ENCODE measurements around the gene IRF2. TPM values are rescaled to one million over a fixed set of nuclear protein-coding genes. Genes with fewer than 3 reads are reported as not detected.

IRF2 gene
- total RNA-seq (10 to 100 TPM; 34.6 to 93.1 (median 57.1) TPM), polyA plus RNA-seq (10 to 100 TPM; 19.0 to 69.7 (median 20.0) TPM)
- long read RNA-seq, donor 1, transcript IRF2-201 (9 exons, 2,303 nt) = major isoform, 5 of 5 reads
- long read RNA-seq, donor 1, partial matches to known transcripts = 0 of 5 reads
- long read RNA-seq, donor 1, other reads (novel, unspliced or antisense) = 0 of 5 reads
- long read RNA-seq, donor 2, transcript IRF2-201 (9 exons, 2,303 nt) = major isoform, 10 of 19 reads
- long read RNA-seq, donor 2, partial matches to known transcripts = 9 of 19 reads
- long read RNA-seq, donor 2, other reads (novel, unspliced or antisense) = 0 of 19 reads
- long read RNA-seq, donor 3, transcript IRF2-201 (9 exons, 2,303 nt) = major isoform, 5 of 5 reads
- long read RNA-seq, donor 3, partial matches to known transcripts = 0 of 5 reads
- long read RNA-seq, donor 3, other reads (novel, unspliced or antisense) = 0 of 5 reads
- long read RNA-seq, donor 4, transcript IRF2-201 (9 exons, 2,303 nt) = major isoform, 17 of 39 reads
- long read RNA-seq, donor 4, partial matches to known transcripts = 20 of 39 reads
- long read RNA-seq, donor 4, other reads (novel, unspliced or antisense) = 2 of 39 reads
- long read RNA-seq, donor 5, transcript IRF2-201 (9 exons, 2,303 nt) = major isoform, 62 of 86 reads
- long read RNA-seq, donor 5, partial matches to known transcripts = 4 of 86 reads
- long read RNA-seq, donor 5, other reads (novel, unspliced or antisense) = 20 of 86 reads
- long read RNA-seq, donor 6, transcript IRF2-201 (9 exons, 2,303 nt) = major isoform, 5 of 33 reads
- long read RNA-seq, donor 6, partial matches to known transcripts = 18 of 33 reads
- long read RNA-seq, donor 6, other reads (novel, unspliced or antisense) = 10 of 33 reads
- long read RNA-seq, donor 7, transcript IRF2-201 (9 exons, 2,303 nt) = major isoform, 5 of 5 reads
- long read RNA-seq, donor 7, partial matches to known transcripts = 0 of 5 reads
- long read RNA-seq, donor 7, other reads (novel, unspliced or antisense) = 0 of 5 reads
- long read RNA-seq, donor 8, transcript IRF2-201 (9 exons, 2,303 nt) = major isoform, 7 of 7 reads
- long read RNA-seq, donor 8, partial matches to known transcripts = 0 of 7 reads
- long read RNA-seq, donor 8, other reads (novel, unspliced or antisense) = 0 of 7 reads
- long read RNA-seq, donor 9, transcript IRF2-201 (9 exons, 2,303 nt) = major isoform, 7 of 12 reads
- long read RNA-seq, donor 9, partial matches to known transcripts = 5 of 12 reads
- long read RNA-seq, donor 9, other reads (novel, unspliced or antisense) = 0 of 12 reads
- long read RNA-seq, donor 10, transcript IRF2-201 (9 exons, 2,303 nt) = major isoform, 7 of 7 reads
- long read RNA-seq, donor 10, partial matches to known transcripts = 0 of 7 reads
- long read RNA-seq, donor 10, other reads (novel, unspliced or antisense) = 0 of 7 reads

DNA sequence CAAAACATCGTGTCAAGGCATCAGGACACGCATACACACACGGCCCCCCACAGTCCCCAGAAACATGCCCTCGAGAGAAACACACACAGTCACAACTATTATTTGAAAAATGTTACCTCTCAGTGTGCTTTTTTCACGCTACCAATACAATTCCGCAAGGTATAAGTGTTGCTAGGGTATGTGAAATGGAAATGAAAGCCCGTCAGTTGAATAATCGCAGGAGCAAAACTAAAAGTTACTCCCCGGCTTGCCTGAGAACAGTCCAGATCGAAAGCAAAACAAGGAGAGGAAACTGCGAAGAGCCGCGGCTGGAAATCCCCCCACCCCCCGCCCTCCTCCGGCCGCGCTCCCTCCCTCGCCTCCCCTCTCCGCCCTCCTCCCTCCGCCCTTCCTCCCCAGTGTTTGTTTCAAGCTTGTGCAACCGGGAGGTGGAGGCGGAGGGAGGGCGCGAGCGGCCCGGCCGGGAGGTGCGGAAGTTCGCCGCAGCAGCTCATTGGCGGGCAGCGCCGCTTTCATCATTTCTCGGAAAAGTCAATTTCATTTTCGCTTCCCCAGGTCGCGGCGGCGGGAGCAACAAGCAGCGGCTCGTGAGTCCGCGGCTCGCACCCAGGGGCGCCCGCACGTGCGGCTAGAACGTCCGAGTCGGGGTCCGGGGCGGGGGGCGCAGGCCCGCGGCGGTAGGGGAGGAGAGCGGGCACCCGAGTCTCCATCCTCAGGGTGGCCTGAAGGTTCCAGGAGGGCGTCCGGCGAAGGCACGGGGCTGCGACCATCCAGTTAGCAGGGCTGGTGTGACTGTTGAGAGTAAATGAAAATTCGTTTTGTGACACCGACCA lies at the start of gene IRF2:
TSS of gene IRF2 (minus strand) at position 288 of the 833 bp plus-strand sequence. CDS start 45,486 bp downstream, outside the sequence.
- H3K36me3 ChIP-seq (replicated peaks in 1 of 2) = no peaks in the 10 kb centered on the region
- H3K27me3 ChIP-seq = no peaks in the 10 kb centered on the region
- intact Hi-C loops (cut with DNase I) = loop anchor here (5.0 to 10.0 kb wide), 4 partner anchors 60 to 190 kb away; no protein-coding TSS in a partner anchor
- peak within 1 kb of the TSS; percentile 96 to 99 (median 99) for H3K27ac ChIP-seq
- TF ChIP-seq, protein P1, sequence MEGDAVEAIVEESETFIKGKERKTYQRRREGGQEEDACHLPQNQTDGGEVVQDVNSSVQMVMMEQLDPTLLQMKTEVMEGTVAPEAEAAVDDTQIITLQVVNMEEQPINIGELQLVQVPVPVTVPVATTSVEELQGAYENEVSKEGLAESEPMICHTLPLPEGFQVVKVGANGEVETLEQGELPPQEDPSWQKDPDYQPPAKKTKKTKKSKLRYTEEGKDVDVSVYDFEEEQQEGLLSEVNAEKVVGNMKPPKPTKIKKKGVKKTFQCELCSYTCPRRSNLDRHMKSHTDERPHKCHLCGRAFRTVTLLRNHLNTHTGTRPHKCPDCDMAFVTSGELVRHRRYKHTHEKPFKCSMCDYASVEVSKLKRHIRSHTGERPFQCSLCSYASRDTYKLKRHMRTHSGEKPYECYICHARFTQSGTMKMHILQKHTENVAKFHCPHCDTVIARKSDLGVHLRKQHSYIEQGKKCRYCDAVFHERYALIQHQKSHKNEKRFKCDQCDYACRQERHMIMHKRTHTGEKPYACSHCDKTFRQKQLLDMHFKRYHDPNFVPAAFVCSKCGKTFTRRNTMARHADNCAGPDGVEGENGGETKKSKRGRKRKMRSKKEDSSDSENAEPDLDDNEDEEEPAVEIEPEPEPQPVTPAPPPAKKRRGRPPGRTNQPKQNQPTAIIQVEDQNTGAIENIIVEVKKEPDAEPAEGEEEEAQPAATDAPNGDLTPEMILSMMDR (IDR thresholded peaks at IDR 0.05) = peak in 3 of 6 experiments; percentile 33 to 50 (median 36)
- TF ChIP-seq POLR2A (IDR thresholded peaks at IDR 0.05) = peak; percentile 86 to 97
- peaks cover 30 to 56% of the 10 kb centered on the region in 2 donors for H3K4me1 ChIP-seq (replicated peaks in 1 of 2)
- no peaks in the 10 kb centered on the region for H3K9me3 ChIP-seq (replicated peaks in 1 of 3)
- DNase-seq = peak; percentile 97 to 99 (median 98)
- WGBS, 4 donors = 0 to 1% (median 0%) methylated on average over 12 to 66 of the region's 66 CpGs
- peak within 1 kb of the TSS; percentile 74 to 98 (median 89) for H3K4me3 ChIP-seq

DNA sequence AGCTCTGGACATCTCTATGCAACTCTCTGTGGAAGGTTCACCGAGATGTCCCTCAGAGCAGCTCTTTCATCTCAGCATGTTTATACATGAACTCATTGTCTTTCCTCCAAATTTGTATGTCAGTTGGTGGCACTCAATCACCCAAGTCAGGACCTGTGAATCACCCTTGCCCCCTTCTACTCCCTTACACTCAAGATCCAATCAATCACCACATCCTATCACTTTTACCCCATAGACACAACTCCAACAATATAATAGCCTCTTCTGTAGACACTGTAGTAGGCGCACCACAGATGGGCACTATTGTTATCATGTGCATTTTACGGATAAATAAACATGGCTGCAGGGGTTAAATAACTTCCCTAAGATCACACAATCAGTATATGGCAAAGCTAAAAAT lies 41.3 kb upstream of the IRF2 start:
- Histone ChIP-seq H3K9me3 (replicated peaks in 1 of 3) (peaks cover 0 to 15% (median 0%) of the 10 kb centered on the region in 3 donors), H3K36me3 (replicated peaks in 1 of 2) (no peaks in the 10 kb centered on the region), H3K27ac (no peak overlapping the region), H3K4me1 (replicated peaks in 1 of 2) (peaks cover 7 to 20% of the 10 kb centered on the region in 2 donors), H3K4me3 (no peak overlapping the region), H3K27me3 (no peaks in the 10 kb centered on the region)
- no peak for DNase-seq
- intact Hi-C loops (cut with DNase I) = no loop called here
- TF ChIP-seq POLR2A (IDR thresholded peaks at IDR 0.05) = no peak
- TF ChIP-seq, protein P1 (IDR thresholded peaks at IDR 0.05) = no peak
- WGBS, 4 donors = 89 to 94% (median 92%) methylated on average over 3 of the region's 3 CpGs

DNA sequence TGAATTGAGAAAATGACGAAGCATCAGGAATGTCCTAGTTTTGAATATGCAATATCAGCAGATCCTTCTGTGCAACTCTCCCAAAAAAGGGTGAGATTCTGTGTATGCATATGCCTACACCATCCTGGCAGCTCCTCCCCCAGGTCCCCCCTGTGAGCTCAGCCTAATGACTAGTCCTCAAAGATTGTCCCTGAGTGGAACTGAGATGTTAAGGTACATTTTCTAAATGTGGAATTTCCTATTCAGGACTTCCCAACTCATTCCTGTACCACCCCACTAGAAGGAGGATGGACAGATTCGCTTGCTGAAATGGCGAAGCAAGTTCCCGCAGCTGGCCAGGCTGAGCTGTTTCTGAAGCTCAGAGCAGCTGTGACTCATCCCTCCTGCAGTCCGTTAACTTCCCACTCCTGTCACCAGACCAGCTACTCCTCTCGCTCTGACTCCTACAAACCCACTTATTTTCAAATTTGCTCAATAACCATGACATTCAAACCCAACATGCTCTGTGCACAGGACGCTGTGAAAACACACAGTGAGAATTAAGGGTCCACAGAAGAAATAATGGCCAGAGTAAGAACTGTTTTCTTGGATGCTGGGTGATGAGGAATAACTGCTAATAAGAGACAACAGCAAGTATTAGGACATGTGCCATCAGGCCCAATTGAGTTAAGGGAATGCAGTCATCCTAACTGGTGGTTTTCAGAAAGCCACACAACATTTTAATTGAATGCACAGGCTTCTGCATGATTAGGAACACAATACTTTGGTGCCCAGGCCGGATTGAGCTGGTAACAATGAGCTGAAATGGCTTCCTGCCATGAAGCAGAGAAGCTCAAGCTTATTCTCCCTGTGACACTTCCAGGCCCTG lies 40.0 kb upstream of the IRF2 start:
- no peaks in the 10 kb centered on the region for H3K36me3 ChIP-seq (replicated peaks in 1 of 2)
- intact Hi-C loops (cut with DNase I) = no loop called here
- peak; percentile 53 to 85 (median 79) for DNase-seq
- H3K4me1 ChIP-seq (replicated peaks in 1 of 2) = peaks cover 7 to 20% of the 10 kb centered on the region in 2 donors
- no peaks in the 10 kb centered on the region for H3K27me3 ChIP-seq
- peak overlapping the region in 1 of 4 donors; percentile 15 for H3K4me3 ChIP-seq
- 25 to 30% (median 27%) methylated on average over 8 of the region's 8 CpGs for WGBS, 4 donors
- peak overlapping the region in 2 of 5 donors; percentile 45 to 53 for H3K27ac ChIP-seq
- no peak for TF ChIP-seq POLR2A (IDR thresholded peaks at IDR 0.05)
- TF ChIP-seq, protein P1 (IDR thresholded peaks at IDR 0.05) = no peak
- peaks cover 0 to 7% (median 0%) of the 10 kb centered on the region in 3 donors for H3K9me3 ChIP-seq (replicated peaks in 1 of 3)

All from adrenal gland (tissue), 19 donors.